H1 (cell line): ENCODE data around the gene KAZALD1. TPM values are rescaled to one million over a fixed set of nuclear protein-coding genes. Genes with fewer than 3 reads are reported as not detected.

Experiments
- BRCA1 ChIP-seq: IDR thresholded peaks from 2 replicates; pipeline ENCODE4 v1.6.1; 2012; ENCODE audit warnings: low read depth, low read length, improper control_type of control experiment
- JUND ChIP-seq: IDR thresholded peaks from 2 replicates; pipeline ENCODE4 v1.6.1; 2011; ENCODE audit warnings: mild to moderate bottlenecking, improper control_type of control experiment, low read length
- polyA plus RNA-seq, 7 experiments: library from polyadenylated mRNA; depleted of rRNA in 3 of 7; stranded (reverse) in 5 of 7; unstranded in 2 of 7; fragments of >200 nt in 5 of 7; fragments of 200-250 nt in 2 of 7; gene quantifications; 1 replicate in 5 of 7; 2 replicates in 1 of 7; 4 replicates in 1 of 7; pipeline versions ENCODE4 v1.2.1 to v1.2.3, GENCODE V29; 2011 to 2013; ENCODE audit warnings: missing spikeins in 2 of 7, mixed read lengths in 2 of 7
- total RNA-seq: library from RNA; stranded (reverse); fragmentation: NEBNext Ultra II Directional; extraction: Animal tissue kit (Norgen Biotek cat#: 25700); gene quantifications from 2 replicates; pipeline ENCODE4 v1.2.1, GENCODE V29; 2021
- TF ChIP-seq, protein P1 (sequence below): fragments of 300-600 bp; sonication (generic); IDR thresholded peaks from 2 replicates; pipeline ENCODE4 v1.7.1; 2012; ENCODE audit warnings: low read length, moderate library complexity, mild to moderate bottlenecking, inconsistent platforms; ENCODE audit not compliant: insufficient replicate concordance

Gene KAZALD1
- total and polyA plus RNA-seq, 2 of the 8 experiments (the other 6 are each of a cell fraction or from before 2014, with no cell fraction given) = 0.65 to 1.9 TPM

- TF ChIP-seq, protein P1, sequence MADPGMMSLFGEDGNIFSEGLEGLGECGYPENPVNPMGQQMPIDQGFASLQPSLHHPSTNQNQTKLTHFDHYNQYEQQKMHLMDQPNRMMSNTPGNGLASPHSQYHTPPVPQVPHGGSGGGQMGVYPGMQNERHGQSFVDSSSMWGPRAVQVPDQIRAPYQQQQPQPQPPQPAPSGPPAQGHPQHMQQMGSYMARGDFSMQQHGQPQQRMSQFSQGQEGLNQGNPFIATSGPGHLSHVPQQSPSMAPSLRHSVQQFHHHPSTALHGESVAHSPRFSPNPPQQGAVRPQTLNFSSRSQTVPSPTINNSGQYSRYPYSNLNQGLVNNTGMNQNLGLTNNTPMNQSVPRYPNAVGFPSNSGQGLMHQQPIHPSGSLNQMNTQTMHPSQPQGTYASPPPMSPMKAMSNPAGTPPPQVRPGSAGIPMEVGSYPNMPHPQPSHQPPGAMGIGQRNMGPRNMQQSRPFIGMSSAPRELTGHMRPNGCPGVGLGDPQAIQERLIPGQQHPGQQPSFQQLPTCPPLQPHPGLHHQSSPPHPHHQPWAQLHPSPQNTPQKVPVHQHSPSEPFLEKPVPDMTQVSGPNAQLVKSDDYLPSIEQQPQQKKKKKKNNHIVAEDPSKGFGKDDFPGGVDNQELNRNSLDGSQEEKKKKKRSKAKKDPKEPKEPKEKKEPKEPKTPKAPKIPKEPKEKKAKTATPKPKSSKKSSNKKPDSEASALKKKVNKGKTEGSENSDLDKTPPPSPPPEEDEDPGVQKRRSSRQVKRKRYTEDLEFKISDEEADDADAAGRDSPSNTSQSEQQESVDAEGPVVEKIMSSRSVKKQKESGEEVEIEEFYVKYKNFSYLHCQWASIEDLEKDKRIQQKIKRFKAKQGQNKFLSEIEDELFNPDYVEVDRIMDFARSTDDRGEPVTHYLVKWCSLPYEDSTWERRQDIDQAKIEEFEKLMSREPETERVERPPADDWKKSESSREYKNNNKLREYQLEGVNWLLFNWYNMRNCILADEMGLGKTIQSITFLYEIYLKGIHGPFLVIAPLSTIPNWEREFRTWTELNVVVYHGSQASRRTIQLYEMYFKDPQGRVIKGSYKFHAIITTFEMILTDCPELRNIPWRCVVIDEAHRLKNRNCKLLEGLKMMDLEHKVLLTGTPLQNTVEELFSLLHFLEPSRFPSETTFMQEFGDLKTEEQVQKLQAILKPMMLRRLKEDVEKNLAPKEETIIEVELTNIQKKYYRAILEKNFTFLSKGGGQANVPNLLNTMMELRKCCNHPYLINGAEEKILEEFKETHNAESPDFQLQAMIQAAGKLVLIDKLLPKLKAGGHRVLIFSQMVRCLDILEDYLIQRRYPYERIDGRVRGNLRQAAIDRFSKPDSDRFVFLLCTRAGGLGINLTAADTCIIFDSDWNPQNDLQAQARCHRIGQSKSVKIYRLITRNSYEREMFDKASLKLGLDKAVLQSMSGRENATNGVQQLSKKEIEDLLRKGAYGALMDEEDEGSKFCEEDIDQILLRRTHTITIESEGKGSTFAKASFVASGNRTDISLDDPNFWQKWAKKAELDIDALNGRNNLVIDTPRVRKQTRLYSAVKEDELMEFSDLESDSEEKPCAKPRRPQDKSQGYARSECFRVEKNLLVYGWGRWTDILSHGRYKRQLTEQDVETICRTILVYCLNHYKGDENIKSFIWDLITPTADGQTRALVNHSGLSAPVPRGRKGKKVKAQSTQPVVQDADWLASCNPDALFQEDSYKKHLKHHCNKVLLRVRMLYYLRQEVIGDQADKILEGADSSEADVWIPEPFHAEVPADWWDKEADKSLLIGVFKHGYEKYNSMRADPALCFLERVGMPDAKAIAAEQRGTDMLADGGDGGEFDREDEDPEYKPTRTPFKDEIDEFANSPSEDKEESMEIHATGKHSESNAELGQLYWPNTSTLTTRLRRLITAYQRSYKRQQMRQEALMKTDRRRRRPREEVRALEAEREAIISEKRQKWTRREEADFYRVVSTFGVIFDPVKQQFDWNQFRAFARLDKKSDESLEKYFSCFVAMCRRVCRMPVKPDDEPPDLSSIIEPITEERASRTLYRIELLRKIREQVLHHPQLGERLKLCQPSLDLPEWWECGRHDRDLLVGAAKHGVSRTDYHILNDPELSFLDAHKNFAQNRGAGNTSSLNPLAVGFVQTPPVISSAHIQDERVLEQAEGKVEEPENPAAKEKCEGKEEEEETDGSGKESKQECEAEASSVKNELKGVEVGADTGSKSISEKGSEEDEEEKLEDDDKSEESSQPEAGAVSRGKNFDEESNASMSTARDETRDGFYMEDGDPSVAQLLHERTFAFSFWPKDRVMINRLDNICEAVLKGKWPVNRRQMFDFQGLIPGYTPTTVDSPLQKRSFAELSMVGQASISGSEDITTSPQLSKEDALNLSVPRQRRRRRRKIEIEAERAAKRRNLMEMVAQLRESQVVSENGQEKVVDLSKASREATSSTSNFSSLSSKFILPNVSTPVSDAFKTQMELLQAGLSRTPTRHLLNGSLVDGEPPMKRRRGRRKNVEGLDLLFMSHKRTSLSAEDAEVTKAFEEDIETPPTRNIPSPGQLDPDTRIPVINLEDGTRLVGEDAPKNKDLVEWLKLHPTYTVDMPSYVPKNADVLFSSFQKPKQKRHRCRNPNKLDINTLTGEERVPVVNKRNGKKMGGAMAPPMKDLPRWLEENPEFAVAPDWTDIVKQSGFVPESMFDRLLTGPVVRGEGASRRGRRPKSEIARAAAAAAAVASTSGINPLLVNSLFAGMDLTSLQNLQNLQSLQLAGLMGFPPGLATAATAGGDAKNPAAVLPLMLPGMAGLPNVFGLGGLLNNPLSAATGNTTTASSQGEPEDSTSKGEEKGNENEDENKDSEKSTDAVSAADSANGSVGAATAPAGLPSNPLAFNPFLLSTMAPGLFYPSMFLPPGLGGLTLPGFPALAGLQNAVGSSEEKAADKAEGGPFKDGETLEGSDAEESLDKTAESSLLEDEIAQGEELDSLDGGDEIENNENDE = no peak
- TF ChIP-seq BRCA1 (no peak), JUND (no peak)
Observed at GRCh38 chr10:101111547-101111946, 49.8 kb downstream of the KAZALD1 start (continued).
